ENCODE measurements around the gene TRAF7.
A peak's percentile ranks its signal among the peaks of the same experiment; 100 is the strongest.

The TRAF7 gene

GRCh38 chr16:2206780-2207433, 51.3 kb downstream of the TRAF7 start:
- Histone ChIP-seq H3K79me2 (ENCODE audit: control insufficient read depth, low read length) (peaks cover 28% of the 10 kb centered on the region), H4K20me1 (ENCODE audit: control insufficient read depth, insufficient read depth, low read depth, low read length) (no peaks in the 10 kb centered on the region), H3K4me1 (ENCODE audit: control insufficient read depth, low read length) (peaks cover 20% of the 10 kb centered on the region), H3K9me3 (ENCODE audit: control insufficient read depth, insufficient read depth, low read length) (no peaks in the 10 kb centered on the region), H3K4me3 (ENCODE audit: low read length) (peak overlapping the region; percentile 96), H3F3A (ENCODE audit: control insufficient read depth, insufficient read depth) (no peaks in the 10 kb centered on the region), H3K27me3 (ENCODE audit: control insufficient read depth, low read length) (no peaks in the 10 kb centered on the region; the same call in 1 of the 2 replicates), H3K4me2 (ENCODE audit: low read length) (peak overlapping the region; percentile 99), H3K9me2 (replicated peaks; ENCODE audit: control insufficient read depth, low read length) (no peaks in the 10 kb centered on the region), H3K27ac (ENCODE audit: low read depth, low read length) (no peak overlapping the region), H3K36me3 (ENCODE audit: control insufficient read depth, low read length) (peaks cover 48% of the 10 kb centered on the region)
- TF ChIP-seq CTCF (IDR thresholded peaks at IDR 0.05; ENCODE audit: low read depth, low read length, poor library complexity, severe bottlenecking) (no peak), EZH2phosphoT487 (IDR thresholded peaks at IDR 0.05; ENCODE audit: borderline replicate concordance, low read length) (no peak)

GRCh38 chr16:2207872-2208271, 52.3 kb downstream of the TRAF7 start:
- H4K20me1 ChIP-seq (ENCODE audit: control insufficient read depth, insufficient read depth, low read depth, low read length) = peaks cover 3% of the 10 kb centered on the region
- H3K4me2 ChIP-seq (ENCODE audit: low read length) = no peak overlapping the region; the same call in 1 of the 2 replicates
- no peak overlapping the region for H3K27ac ChIP-seq (ENCODE audit: low read depth, low read length)
- H3F3A ChIP-seq (ENCODE audit: control insufficient read depth, insufficient read depth) = peaks cover 4% of the 10 kb centered on the region; the same call in 1 of the 2 replicates
- peaks cover 57% of the 10 kb centered on the region for H3K36me3 ChIP-seq (ENCODE audit: control insufficient read depth, low read length)
- no peak for TF ChIP-seq CTCF (IDR thresholded peaks at IDR 0.05; ENCODE audit: low read depth, low read length, poor library complexity, severe bottlenecking)
- TF ChIP-seq EZH2phosphoT487 (IDR thresholded peaks at IDR 0.05; ENCODE audit: borderline replicate concordance, low read length) = no peak
- H3K79me2 ChIP-seq (ENCODE audit: control insufficient read depth, low read length) = peaks cover 37% of the 10 kb centered on the region
- no peaks in the 10 kb centered on the region for H3K9me2 ChIP-seq (replicated peaks; ENCODE audit: control insufficient read depth, low read length)
- no peaks in the 10 kb centered on the region for H3K27me3 ChIP-seq (ENCODE audit: control insufficient read depth, low read length)
- H3K4me1 ChIP-seq (ENCODE audit: control insufficient read depth, low read length) = peaks cover 29% of the 10 kb centered on the region
- no peaks in the 10 kb centered on the region for H3K9me3 ChIP-seq (ENCODE audit: control insufficient read depth, insufficient read depth, low read length)
- no peak overlapping the region for H3K4me3 ChIP-seq (ENCODE audit: low read length)

DNA sequence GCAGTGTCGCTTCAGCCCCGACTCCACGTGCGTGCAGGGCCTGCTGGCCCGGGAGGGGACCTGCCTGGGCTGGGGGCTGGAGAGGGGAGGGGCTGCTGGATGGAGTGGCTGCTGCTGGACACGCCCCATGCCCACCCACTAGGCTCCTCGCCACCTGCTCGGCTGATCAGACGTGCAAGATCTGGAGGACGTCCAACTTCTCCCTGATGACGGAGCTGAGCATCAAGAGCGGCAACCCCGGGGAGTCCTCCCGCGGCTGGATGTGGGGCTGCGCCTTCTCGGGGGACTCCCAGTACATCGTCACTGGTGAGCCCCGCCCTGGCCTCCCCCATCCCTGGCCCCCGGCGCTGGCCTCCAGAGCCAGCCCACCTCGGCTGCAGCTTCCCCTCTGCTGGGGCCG, 52.7 kb downstream of the TRAF7 start:
- Histone ChIP-seq H3K27ac (ENCODE audit: low read depth, low read length) (no peak overlapping the region), H3K4me3 (ENCODE audit: low read length) (no peak overlapping the region), H3K4me2 (ENCODE audit: low read length) (no peak overlapping the region), H3K9me2 (replicated peaks; ENCODE audit: control insufficient read depth, low read length) (no peaks in the 10 kb centered on the region), H3K9me3 (ENCODE audit: control insufficient read depth, insufficient read depth, low read length) (no peaks in the 10 kb centered on the region), H3K79me2 (ENCODE audit: control insufficient read depth, low read length) (peaks cover 42% of the 10 kb centered on the region), H3K36me3 (ENCODE audit: control insufficient read depth, low read length) (peaks cover 62% of the 10 kb centered on the region), H4K20me1 (ENCODE audit: control insufficient read depth, insufficient read depth, low read depth, low read length) (peaks cover 7% of the 10 kb centered on the region), H3K4me1 (ENCODE audit: control insufficient read depth, low read length) (peaks cover 34% of the 10 kb centered on the region), H3F3A (ENCODE audit: control insufficient read depth, insufficient read depth) (peaks cover 7% of the 10 kb centered on the region; the same call in 1 of the 2 replicates), H3K27me3 (ENCODE audit: control insufficient read depth, low read length) (no peaks in the 10 kb centered on the region)
- TF ChIP-seq EZH2phosphoT487 (IDR thresholded peaks at IDR 0.05; ENCODE audit: borderline replicate concordance, low read length) (no peak), CTCF (IDR thresholded peaks at IDR 0.05; ENCODE audit: low read depth, low read length, poor library complexity, severe bottlenecking) (no peak)
